Hepatocyte (in vitro differentiated cells): ENCODE measurements around the gene CGRRF1. TPM values are rescaled to one million over a fixed set of nuclear protein-coding genes. Genes with fewer than 3 reads are reported as not detected.

Experiments
- DNase-seq: peaks from one replicate; pipeline ENCODE4 v3.0.0-alpha.2; 2016; ENCODE audit warnings: low spot score
- H2AFZ ChIP-seq: fragments of 200-600 bp; sonication (generic); 2 replicates; pipeline ENCODE4 v1.6.0; 2016; ENCODE audit warnings: antibody characterized with exemption, mild to moderate bottlenecking
- H3K27ac ChIP-seq: fragments of 200-600 bp; sonication (generic); 2 replicates; pipeline ENCODE4 v1.5.1; 2016; ENCODE audit warnings: mild to moderate bottlenecking
- H3K27me3 ChIP-seq: fragments of 200-600 bp; sonication (generic); 2 replicates; pipeline ENCODE4 v1.6.1; 2016
- H3K36me3 ChIP-seq: fragments of 200-600 bp; sonication (generic); replicated peaks from 2 replicates; pipeline ENCODE4 v1.5.1; 2016; ENCODE audit warnings: low read depth; ENCODE audit not compliant: insufficient read depth
- H3K4me1 ChIP-seq: fragments of 200-600 bp; sonication (generic); 2 replicates; pipeline ENCODE4 v1.5.1; 2016; ENCODE audit warnings: mild to moderate bottlenecking, moderate library complexity; ENCODE audit not compliant: insufficient read depth
- H3K4me2 ChIP-seq: fragments of 200-600 bp; sonication (generic); 2 replicates; pipeline ENCODE4 v1.6.0; 2016
- H3K4me3 ChIP-seq: fragments of 200-600 bp; sonication (generic); 2 replicates; pipeline ENCODE4 v1.5.1; 2016; ENCODE audit warnings: mild to moderate bottlenecking
- H3K79me2 ChIP-seq: fragments of 200-600 bp; sonication (generic); 2 replicates; pipeline ENCODE4 v1.6.0; 2017; ENCODE audit warnings: mild to moderate bottlenecking
- H3K9me2 ChIP-seq: fragments of 200-600 bp; sonication (generic); replicated peaks from 2 replicates; pipeline ENCODE4 v1.6.0; 2017; ENCODE audit warnings: mild to moderate bottlenecking; ENCODE audit not compliant: insufficient read depth
- H3K9me3 ChIP-seq: fragments of 200-600 bp; sonication (generic); 2 replicates; pipeline ENCODE4 v1.5.1; 2016; ENCODE audit warnings: low read depth, mild to moderate bottlenecking
- H4K20me1 ChIP-seq: fragments of 200-600 bp; sonication (generic); 2 replicates; pipeline ENCODE4 v1.6.0; 2016; ENCODE audit warnings: mild to moderate bottlenecking; ENCODE audit not compliant: insufficient read depth, poor library complexity, severe bottlenecking
- EZH2 ChIP-seq: fragments of 200-600 bp; sonication (generic); IDR thresholded peaks from 2 replicates; pipeline ENCODE4 v1.6.1; 2016; ENCODE audit warnings: antibody characterized with exemption, mild to moderate bottlenecking, borderline replicate concordance
- EZH2phosphoT487 ChIP-seq: fragments of 200-600 bp; sonication (generic); IDR thresholded peaks from one replicate; pipeline ENCODE4 v1.6.1; 2018; ENCODE audit warnings: antibody characterized with exemption, mild to moderate bottlenecking, low read depth, moderate library complexity; ENCODE audit not compliant: unreplicated experiment, severe bottlenecking
- WGBS: methylation state at CpG from one replicate; pipeline ENCODE4 v1.1.6; 2016; ENCODE audit warnings: low lambda C conversion rate; ENCODE audit errors: missing lambda C conversion rate; 5-methylcytosine and 5-hydroxymethylcytosine counted together
- polyA plus RNA-seq: library from polyadenylated mRNA; unstranded; fragments of >200 nt; fragmentation: Nextera tagmentation; extraction: Ambion mirVana; gene quantifications from 2 replicates; pipeline ENCODE4 v1.2.1, GENCODE V29; 2016
- total RNA-seq: library from RNA; depleted of rRNA; stranded (reverse); fragments of >200 nt; gene quantifications from 2 replicates; pipeline ENCODE4 v1.2.3, GENCODE V29; 2014
- TF ChIP-seq, protein P1 (sequence below): fragments of 200-600 bp; sonication (generic); IDR thresholded peaks from 2 replicates; pipeline ENCODE4 v1.5.1; 2016; ENCODE audit warnings: antibody characterized with exemption, mild to moderate bottlenecking; ENCODE audit not compliant: poor library complexity

CGRRF1 gene
- total and polyA plus RNA-seq, 2 experiments from 2014 or later: 20.7 to 27.0 TPM

- peaks cover 5% of the 10 kb centered on the region for H4K20me1 ChIP-seq
- no peaks in the 10 kb centered on the region for H3K4me1 ChIP-seq
- peak overlapping the region; percentile 97 for H3K27ac ChIP-seq
- no peaks in the 10 kb centered on the region for H3K36me3 ChIP-seq
- H3K9me3 ChIP-seq: no peaks in the 10 kb centered on the region
- DNase-seq: no peak
- no peaks in the 10 kb centered on the region for H3K9me2 ChIP-seq
- H3K27me3 ChIP-seq: no peaks in the 10 kb centered on the region
- H2AFZ ChIP-seq: peak overlapping the region; percentile 13
- peak overlapping the region; percentile 75 for H3K4me2 ChIP-seq
- TF ChIP-seq EZH2phosphoT487 (no peak), EZH2 (no peak)
- TF ChIP-seq, protein P1, sequence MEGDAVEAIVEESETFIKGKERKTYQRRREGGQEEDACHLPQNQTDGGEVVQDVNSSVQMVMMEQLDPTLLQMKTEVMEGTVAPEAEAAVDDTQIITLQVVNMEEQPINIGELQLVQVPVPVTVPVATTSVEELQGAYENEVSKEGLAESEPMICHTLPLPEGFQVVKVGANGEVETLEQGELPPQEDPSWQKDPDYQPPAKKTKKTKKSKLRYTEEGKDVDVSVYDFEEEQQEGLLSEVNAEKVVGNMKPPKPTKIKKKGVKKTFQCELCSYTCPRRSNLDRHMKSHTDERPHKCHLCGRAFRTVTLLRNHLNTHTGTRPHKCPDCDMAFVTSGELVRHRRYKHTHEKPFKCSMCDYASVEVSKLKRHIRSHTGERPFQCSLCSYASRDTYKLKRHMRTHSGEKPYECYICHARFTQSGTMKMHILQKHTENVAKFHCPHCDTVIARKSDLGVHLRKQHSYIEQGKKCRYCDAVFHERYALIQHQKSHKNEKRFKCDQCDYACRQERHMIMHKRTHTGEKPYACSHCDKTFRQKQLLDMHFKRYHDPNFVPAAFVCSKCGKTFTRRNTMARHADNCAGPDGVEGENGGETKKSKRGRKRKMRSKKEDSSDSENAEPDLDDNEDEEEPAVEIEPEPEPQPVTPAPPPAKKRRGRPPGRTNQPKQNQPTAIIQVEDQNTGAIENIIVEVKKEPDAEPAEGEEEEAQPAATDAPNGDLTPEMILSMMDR: no peak
- 1% methylated on average over 9 of the region's 9 CpGs for WGBS
- H3K79me2 ChIP-seq: peaks cover 59% of the 10 kb centered on the region
- peak overlapping the region; percentile 60 for H3K4me3 ChIP-seq
These were observed 21.4 kb upstream of the CGRRF1 start for GRCh38 chr14:54488318-54488645.

- no peaks in the 10 kb centered on the region for H3K4me1 ChIP-seq
- peak within 1 kb of the TSS; percentile 60 for H3K4me3 ChIP-seq
- H3K79me2 ChIP-seq: peaks cover 54% of the 10 kb centered on the region
- DNase-seq: peak; percentile 96
- peak within 1 kb of the TSS; percentile 78 for H3K4me2 ChIP-seq
- H3K9me2 ChIP-seq: no peaks in the 10 kb centered on the region
- WGBS: 2% methylated on average over 47 of the region's 51 CpGs
- peak within 1 kb of the TSS; percentile 96 for H2AFZ ChIP-seq
- no peaks in the 10 kb centered on the region for H3K27me3 ChIP-seq
- peak within 1 kb of the TSS; percentile 97 for H3K27ac ChIP-seq
- no peaks in the 10 kb centered on the region for H3K9me3 ChIP-seq
- H3K36me3 ChIP-seq: no peaks in the 10 kb centered on the region
- H4K20me1 ChIP-seq: peaks cover 5% of the 10 kb centered on the region
- TF ChIP-seq EZH2phosphoT487: no peak
- TF ChIP-seq, protein P1: peak; percentile 47
These were observed 20.9 kb upstream of the CGRRF1 start, which contains the start of gene GMFB for GRCh38 chr14:54488646-54489317. Gene GMFB (minus strand): TSS chr14:54488980. CDS start chr14:54488927, 53 bp downstream.

- TF ChIP-seq EZH2: no peak
- TF ChIP-seq, protein P1: no peak
- H3K4me1 ChIP-seq: no peaks in the 10 kb centered on the region
These were observed 20.4 kb upstream of the CGRRF1 start for GRCh38 chr14:54489318-54489683.

More at GRCh38 chr14:54489318-54489683, 20.4 kb upstream of the CGRRF1 start:
- no peaks in the 10 kb centered on the region for H3K9me2 ChIP-seq
- H3K4me3 ChIP-seq: no peak overlapping the region
- no peak for DNase-seq
- peak overlapping the region; percentile 97 for H3K27ac ChIP-seq
- H3K36me3 ChIP-seq: no peaks in the 10 kb centered on the region
- peaks cover 49% of the 10 kb centered on the region for H3K79me2 ChIP-seq
- peak overlapping the region; percentile 96 for H2AFZ ChIP-seq
- WGBS: 42% methylated on average over 5 of the region's 5 CpGs
- H3K4me2 ChIP-seq: peak overlapping the region; percentile 78
- H3K27me3 ChIP-seq: no peaks in the 10 kb centered on the region
- no peaks in the 10 kb centered on the region for H3K9me3 ChIP-seq
- H4K20me1 ChIP-seq: peaks cover 5% of the 10 kb centered on the region
